SU-DHL-6 (cell line): ENCODE measurements around the gene KATNAL1.

Source experiments
- H2AFZ ChIP-seq: fragments of 200-600 bp; sonication (generic); 2 replicates; pipeline ENCODE4 v1.6.1; 2014; ENCODE audit warnings: low read depth, mild to moderate bottlenecking, moderate library complexity, mixed read lengths, antibody characterized with exemption, low read length; ENCODE audit not compliant: severe bottlenecking
- H3F3A ChIP-seq: fragments of 200-600 bp; shearing (Covaris generic); 2 replicates; pipeline ENCODE4 v1.6.0; 2016; ENCODE audit warnings: antibody characterized with exemption, mild to moderate bottlenecking; ENCODE audit not compliant: insufficient read depth
- H3K27ac ChIP-seq: fragments of 200-600 bp; sonication (generic); 2 replicates; pipeline ENCODE4 v1.5.1; 2016; ENCODE audit warnings: low read depth, mild to moderate bottlenecking, low read length, moderate library complexity, mixed read lengths
- H3K27me3 ChIP-seq: fragments of 200-600 bp; sonication (generic), shearing (Covaris generic); 2 replicates; pipeline ENCODE4 v1.6.0; 2014; ENCODE audit warnings: mild to moderate bottlenecking, low read length
- H3K36me3 ChIP-seq: fragments of 200-600 bp; sonication (generic); 2 replicates; pipeline ENCODE4 v1.6.1; 2014; ENCODE audit warnings: mild to moderate bottlenecking, low read length, mixed read lengths
- H3K4me2 ChIP-seq: fragments of 300-600, 200-600 bp; shearing (Covaris generic), sonication (generic); 2 replicates; pipeline ENCODE4 v1.6.0; 2014; ENCODE audit warnings: low read length, low read depth, mild to moderate bottlenecking; ENCODE audit not compliant: poor library complexity, severe bottlenecking
- H3K4me3 ChIP-seq: fragments of 200-600 bp; sonication (generic); 2 replicates; pipeline ENCODE4 v1.5.1; 2014; ENCODE audit warnings: antibody characterized with exemption, low read length, mild to moderate bottlenecking, mixed read lengths; ENCODE audit not compliant: insufficient read depth, poor library complexity, severe bottlenecking
- H3K79me2 ChIP-seq: fragments of 200-600 bp; sonication (generic); 2 replicates; pipeline ENCODE4 v1.6.1; 2014; ENCODE audit warnings: mild to moderate bottlenecking, low read length, moderate library complexity; ENCODE audit not compliant: insufficient read depth
- H3K9ac ChIP-seq: fragments of 200-600 bp; sonication (generic); 2 replicates; pipeline ENCODE4 v1.7.0; 2014; ENCODE audit warnings: mild to moderate bottlenecking, low read length
- H3K9me2 ChIP-seq: fragments of 200-600 bp; sonication (generic); replicated peaks from 2 replicates; pipeline ENCODE4 v1.6.1; 2014; ENCODE audit warnings: low read length; ENCODE audit not compliant: insufficient read depth
- H3K9me3 ChIP-seq: fragments of 200-600 bp; sonication (generic); 2 replicates; pipeline ENCODE4 v1.6.1; 2014; ENCODE audit warnings: low read length, mixed read lengths; ENCODE audit not compliant: insufficient read depth
- H4K20me1 ChIP-seq: fragments of 200-600 bp; sonication (generic); 2 replicates; pipeline ENCODE4 v1.6.1; 2014; ENCODE audit warnings: low read depth, mild to moderate bottlenecking, antibody characterized with exemption, low read length, moderate library complexity, mixed read lengths
- CTCF ChIP-seq: fragments of 200-600 bp; sonication (generic); IDR thresholded peaks from one replicate; pipeline ENCODE4 v1.5.1; 2017; ENCODE audit warnings: antibody characterized with exemption, mild to moderate bottlenecking, low read length, moderate library complexity; ENCODE audit not compliant: insufficient read depth, poor library complexity, severe bottlenecking
- EZH2phosphoT487 ChIP-seq: fragments of 200-600 bp; sonication (generic), shearing (Covaris generic); conservative IDR thresholded peaks from 2 replicates; pipeline ENCODE4 v1.6.1; 2018; ENCODE audit warnings: mild to moderate bottlenecking, antibody characterized with exemption, low read length, moderate library complexity, mixed read lengths

KATNAL1 gene

DNA sequence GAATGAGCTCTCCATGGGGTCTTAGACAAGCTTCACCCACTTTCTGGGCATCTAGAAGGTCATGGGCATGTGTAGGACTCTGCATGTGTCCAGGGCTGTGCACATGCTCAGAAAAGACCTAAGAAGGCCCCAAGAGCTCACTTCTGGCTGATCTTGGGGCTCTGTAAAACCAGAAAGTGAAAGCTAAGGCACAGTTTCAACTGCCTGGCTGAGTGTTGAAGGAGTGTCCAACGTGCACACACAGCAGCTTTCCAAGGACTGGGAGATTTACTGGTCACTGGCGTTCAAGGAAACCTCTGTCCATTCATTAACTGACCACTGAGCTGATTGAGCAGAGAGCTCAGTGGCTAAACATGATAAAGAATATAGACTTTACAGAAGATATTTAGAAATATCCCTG is 137.9 kb downstream of the KATNAL1 start:
- no peaks in the 10 kb centered on the region for H3K9me3 ChIP-seq
- H2AFZ ChIP-seq: no peak overlapping the region
- H4K20me1 ChIP-seq: no peaks in the 10 kb centered on the region
- no peaks in the 10 kb centered on the region for H3K79me2 ChIP-seq
- H3K4me2 ChIP-seq: no peak overlapping the region
- H3K4me3 ChIP-seq: no peak overlapping the region
- H3F3A ChIP-seq: no peaks in the 10 kb centered on the region
- H3K9ac ChIP-seq: no peak overlapping the region
- H3K27ac ChIP-seq: no peak overlapping the region
- H3K27me3 ChIP-seq: no peaks in the 10 kb centered on the region
- TF ChIP-seq CTCF (no peak), EZH2phosphoT487 (no peak)
- H3K36me3 ChIP-seq: no peaks in the 10 kb centered on the region
- H3K9me2 ChIP-seq: no peaks in the 10 kb centered on the region

DNA sequence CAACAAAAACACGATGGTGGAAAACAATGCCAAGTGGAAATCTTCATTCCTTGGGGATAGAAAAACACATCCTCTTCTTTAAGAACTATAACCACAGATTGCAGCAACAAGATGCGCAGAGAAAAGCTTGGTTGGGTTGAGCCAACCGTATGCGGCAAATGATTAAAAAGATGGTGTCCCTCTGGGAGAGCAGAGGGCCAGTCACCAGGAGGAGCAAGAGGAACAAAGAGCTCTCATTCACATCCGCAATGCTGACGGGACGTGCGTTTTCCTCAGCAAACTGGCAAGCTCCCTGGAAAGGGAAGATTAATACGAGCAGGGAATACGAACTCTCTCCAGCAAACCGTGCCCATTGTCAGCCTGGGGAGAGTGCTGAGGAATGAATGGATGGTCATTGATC is 141.6 kb downstream of the KATNAL1 start:
- Histone ChIP-seq H3K9me3 (no peaks in the 10 kb centered on the region), H3K4me2 (no peak overlapping the region), H2AFZ (no peak overlapping the region), H3K9ac (no peak overlapping the region), H3K27ac (no peak overlapping the region), H4K20me1 (no peaks in the 10 kb centered on the region), H3K36me3 (no peaks in the 10 kb centered on the region), H3F3A (no peaks in the 10 kb centered on the region), H3K27me3 (no peaks in the 10 kb centered on the region), H3K9me2 (no peaks in the 10 kb centered on the region), H3K4me3 (no peak overlapping the region), H3K79me2 (no peaks in the 10 kb centered on the region)
- no peak for TF ChIP-seq EZH2phosphoT487
- TF ChIP-seq CTCF: no peak

DNA sequence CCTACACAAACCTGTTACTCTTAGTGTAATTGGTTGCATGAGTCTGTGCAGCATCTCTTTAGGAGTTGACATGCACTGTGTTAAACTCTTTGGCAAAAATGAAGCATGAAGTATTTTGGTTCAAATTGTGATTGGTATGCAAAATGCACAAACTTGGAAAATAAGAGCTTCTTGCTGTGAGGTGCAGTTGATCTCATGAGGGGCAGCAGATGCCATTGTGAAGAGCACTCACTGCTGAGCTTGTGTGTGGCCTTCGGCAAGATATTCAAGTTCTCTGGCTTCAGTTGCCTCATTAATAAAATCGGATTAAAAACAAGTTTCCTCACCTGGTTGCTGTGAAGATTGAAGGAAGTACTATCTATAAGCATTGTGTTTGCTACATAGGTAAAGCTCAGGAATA is 142.3 kb downstream of the KATNAL1 start:
- TF ChIP-seq CTCF (no peak), EZH2phosphoT487 (no peak)
- H3K36me3 ChIP-seq: no peaks in the 10 kb centered on the region
- H3F3A ChIP-seq: no peaks in the 10 kb centered on the region
- no peak overlapping the region for H3K27ac ChIP-seq
- no peak overlapping the region for H2AFZ ChIP-seq
- H3K9me3 ChIP-seq: no peaks in the 10 kb centered on the region
- no peak overlapping the region for H3K4me2 ChIP-seq
- no peaks in the 10 kb centered on the region for H3K9me2 ChIP-seq
- H3K79me2 ChIP-seq: no peaks in the 10 kb centered on the region
- no peaks in the 10 kb centered on the region for H3K27me3 ChIP-seq
- no peak overlapping the region for H3K4me3 ChIP-seq
- no peak overlapping the region for H3K9ac ChIP-seq
- H4K20me1 ChIP-seq: no peaks in the 10 kb centered on the region

DNA sequence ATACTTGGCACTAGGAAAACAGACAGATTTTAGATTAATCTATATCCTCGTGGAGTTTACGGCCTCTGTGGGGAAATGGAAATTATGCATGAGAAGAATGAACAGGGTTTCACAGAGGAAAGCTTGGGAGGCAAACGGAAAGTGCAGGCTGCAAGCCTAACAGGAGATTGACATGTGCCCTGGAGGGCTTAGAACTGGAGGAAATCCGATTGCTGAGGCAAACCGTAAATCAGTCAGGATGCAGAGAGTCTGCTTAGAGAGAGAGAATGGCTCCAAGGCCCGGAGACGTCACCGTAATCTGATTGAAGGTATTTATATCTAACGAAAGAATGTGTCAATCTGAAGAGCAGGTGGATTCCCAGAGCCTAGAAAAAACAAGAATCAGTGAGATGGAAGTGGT is 143.2 kb downstream of the KATNAL1 start:
- H3K36me3 ChIP-seq: no peaks in the 10 kb centered on the region
- H3K9me3 ChIP-seq: no peaks in the 10 kb centered on the region
- H2AFZ ChIP-seq: no peak overlapping the region
- no peaks in the 10 kb centered on the region for H3K9me2 ChIP-seq
- H3K9ac ChIP-seq: no peak overlapping the region
- no peaks in the 10 kb centered on the region for H3K79me2 ChIP-seq
- no peaks in the 10 kb centered on the region for H3F3A ChIP-seq
- TF ChIP-seq EZH2phosphoT487 (no peak), CTCF (no peak)
- no peak overlapping the region for H3K4me2 ChIP-seq
- H3K27me3 ChIP-seq: no peaks in the 10 kb centered on the region
- H3K27ac ChIP-seq: no peak overlapping the region
- no peak overlapping the region for H3K4me3 ChIP-seq
- H4K20me1 ChIP-seq: no peaks in the 10 kb centered on the region
